ENCODE measurements around the gene FBXO30. TPM values are rescaled to one million over a fixed set of nuclear protein-coding genes. Genes with fewer than 3 reads are reported as not detected.

FBXO30 gene
- 4.0 TPM for total RNA-seq

- Histone ChIP-seq H3K4me1 (ENCODE audit: insufficient read depth, low read length) (peaks cover 22% of the 10 kb centered on the region), H3K27me3 (ENCODE audit: insufficient read depth, low read length) (no peaks in the 10 kb centered on the region), H3K4me3 (ENCODE audit: low read length) (peak within 1 kb of the TSS; percentile 60), H3K9me3 (ENCODE audit: low read depth, low read length) (no peaks in the 10 kb centered on the region)
Measured at GRCh38 chr6:145814501-145815308, at the start of gene FBXO30. FBXO30 (minus strand) TSS chr6:145814795; CDS start chr6:145806405, 8,390 bp downstream.

DNA sequence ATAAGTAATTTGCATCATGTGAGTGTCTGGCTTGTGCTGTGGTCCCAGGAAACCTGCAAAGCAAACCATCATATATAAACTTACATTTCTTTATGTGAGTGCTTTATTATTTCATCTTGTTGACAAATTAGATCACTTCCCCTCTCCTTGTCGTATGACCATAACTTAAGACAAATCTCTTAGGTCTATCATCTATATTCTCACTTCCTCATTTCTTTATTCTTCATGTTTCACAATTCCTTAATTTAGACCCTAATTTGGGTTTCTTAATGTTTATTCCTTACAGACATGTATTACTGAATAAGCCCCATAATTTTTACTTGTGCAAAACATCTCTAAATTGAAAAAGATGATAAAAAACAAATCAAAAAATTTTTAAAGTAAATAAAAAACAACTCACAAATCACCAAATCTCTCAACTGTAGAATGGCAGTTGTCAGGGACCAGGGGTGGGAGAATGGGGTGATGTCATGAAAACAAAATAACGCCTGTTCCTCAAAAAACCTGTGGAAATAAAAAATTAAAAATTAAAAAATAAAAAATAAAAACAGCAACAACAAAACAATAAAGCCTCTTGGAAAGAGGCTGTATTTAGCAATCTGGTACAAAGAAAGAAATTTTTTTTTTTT, 49.5 kb upstream of the FBXO30 start:
- peaks cover 36% of the 10 kb centered on the region for H3K4me1 ChIP-seq (ENCODE audit: insufficient read depth, low read length)
- no peak overlapping the region for H3K4me3 ChIP-seq (ENCODE audit: low read length)
- H3K9me3 ChIP-seq (ENCODE audit: low read depth, low read length): peaks cover 5% of the 10 kb centered on the region
- no peaks in the 10 kb centered on the region for H3K27me3 ChIP-seq (ENCODE audit: insufficient read depth, low read length)

GRCh38 chr6:145863366-145863765, 48.8 kb upstream of the FBXO30 start:
- Histone ChIP-seq H3K4me1 (ENCODE audit: insufficient read depth, low read length) (peaks cover 36% of the 10 kb centered on the region), H3K27me3 (ENCODE audit: insufficient read depth, low read length) (no peaks in the 10 kb centered on the region), H3K9me3 (ENCODE audit: low read depth, low read length) (peaks cover 5% of the 10 kb centered on the region), H3K4me3 (ENCODE audit: low read length) (no peak overlapping the region)

DNA sequence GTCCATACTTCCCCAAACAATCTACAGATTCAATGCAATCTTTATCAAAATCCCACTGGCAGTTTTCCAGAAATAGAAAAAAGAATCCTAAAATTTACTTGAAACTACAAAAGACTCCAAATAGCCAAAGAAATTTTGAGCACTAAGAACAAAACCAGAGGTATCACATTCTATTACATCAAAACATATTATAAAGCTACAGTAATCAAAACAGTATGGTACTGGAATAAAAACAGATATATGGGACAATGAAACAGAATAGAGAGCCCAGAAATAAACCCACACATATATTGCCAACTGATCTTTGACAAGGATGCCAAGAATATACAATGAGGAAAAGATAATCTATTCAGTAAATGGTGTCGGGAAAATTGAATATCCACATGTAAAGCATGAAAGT, 46.0 kb upstream of the FBXO30 start:
- no peak overlapping the region for H3K4me3 ChIP-seq (ENCODE audit: low read length)
- no peaks in the 10 kb centered on the region for H3K27me3 ChIP-seq (ENCODE audit: insufficient read depth, low read length)
- H3K9me3 ChIP-seq (ENCODE audit: low read depth, low read length): peaks cover 5% of the 10 kb centered on the region
- peaks cover 20% of the 10 kb centered on the region for H3K4me1 ChIP-seq (ENCODE audit: insufficient read depth, low read length)

DNA sequence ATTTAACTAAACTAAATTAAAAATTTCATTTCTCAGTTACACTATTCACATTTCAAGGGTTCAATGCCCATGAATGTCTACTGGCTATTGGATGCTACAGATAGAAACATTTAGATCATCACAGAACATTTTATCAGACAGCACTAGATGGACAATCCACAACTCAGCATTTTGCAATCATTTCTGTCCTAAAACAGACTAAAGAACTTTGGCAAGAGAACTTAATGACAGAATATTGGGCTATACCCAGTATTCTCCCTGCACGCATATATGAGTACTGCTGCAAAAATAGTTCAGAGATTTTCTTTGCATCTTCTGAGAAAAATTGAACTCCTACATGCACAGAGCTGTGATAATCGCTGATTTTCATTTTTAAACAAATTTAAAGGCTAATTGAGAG, 36.1 kb upstream of the FBXO30 start:
- Histone ChIP-seq H3K27me3 (ENCODE audit: insufficient read depth, low read length) (no peaks in the 10 kb centered on the region), H3K9me3 (ENCODE audit: low read depth, low read length) (no peaks in the 10 kb centered on the region), H3K4me1 (ENCODE audit: insufficient read depth, low read length) (no peaks in the 10 kb centered on the region), H3K4me3 (ENCODE audit: low read length) (no peak overlapping the region)

DNA sequence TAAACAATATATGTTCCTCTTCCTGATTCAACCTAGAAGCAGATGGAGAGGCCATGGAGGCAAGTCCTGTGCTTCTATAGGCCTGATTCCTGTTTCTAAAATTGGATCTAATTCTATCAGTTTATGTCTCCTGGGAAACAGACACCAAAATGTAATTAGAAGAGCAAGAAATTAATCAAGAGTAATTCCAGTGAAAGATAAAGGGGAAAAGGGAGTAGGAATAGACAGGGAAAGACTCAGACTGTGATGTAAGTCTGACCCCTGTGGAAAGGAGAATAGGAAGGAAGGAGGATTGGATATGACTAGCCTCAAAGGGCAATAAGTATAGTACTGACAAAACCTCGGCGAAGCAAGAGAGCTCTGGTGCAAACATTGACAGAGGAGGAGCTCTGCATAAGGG, 33.9 kb upstream of the FBXO30 start:
- no peak overlapping the region for H3K4me3 ChIP-seq (ENCODE audit: low read length)
- H3K27me3 ChIP-seq (ENCODE audit: insufficient read depth, low read length): no peaks in the 10 kb centered on the region
- no peaks in the 10 kb centered on the region for H3K4me1 ChIP-seq (ENCODE audit: insufficient read depth, low read length)
- H3K9me3 ChIP-seq (ENCODE audit: low read depth, low read length): no peaks in the 10 kb centered on the region

- Histone ChIP-seq H3K4me1 (ENCODE audit: insufficient read depth, low read length) (peaks cover 12% of the 10 kb centered on the region), H3K27me3 (ENCODE audit: insufficient read depth, low read length) (no peaks in the 10 kb centered on the region), H3K9me3 (ENCODE audit: low read depth, low read length) (no peaks in the 10 kb centered on the region), H3K4me3 (ENCODE audit: low read length) (no peak overlapping the region)
Measured at GRCh38 chr6:145845557-145845956, 31.0 kb upstream of the FBXO30 start.

DNA sequence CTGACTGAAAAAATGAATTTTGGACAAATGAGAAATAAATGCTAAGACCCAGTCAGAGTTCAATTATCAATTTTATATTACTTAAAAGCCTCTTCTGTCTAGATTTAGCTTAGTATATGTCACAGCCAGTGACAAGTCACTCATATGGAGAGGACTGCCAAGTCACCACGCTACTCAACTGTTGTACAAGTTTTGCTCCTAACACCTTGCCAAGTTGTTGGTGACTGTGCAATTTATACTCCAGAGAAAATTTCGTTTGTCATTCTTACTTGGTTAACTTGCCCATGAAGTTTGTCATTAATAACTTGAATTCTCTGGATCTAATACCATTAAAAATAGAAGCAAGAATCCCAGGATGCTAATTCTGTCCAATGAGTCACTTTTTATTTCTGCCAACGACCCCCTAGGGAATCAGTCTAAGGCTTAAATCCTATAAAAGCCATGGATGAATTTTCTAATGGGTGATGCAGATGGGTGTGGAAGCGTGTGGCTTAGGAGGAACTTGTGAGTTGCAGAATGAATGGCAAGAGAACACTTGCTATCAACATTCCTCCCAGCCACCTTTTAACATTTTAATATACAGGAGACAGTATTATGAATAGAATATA, 30.4 kb upstream of the FBXO30 start:
- Histone ChIP-seq H3K27me3 (ENCODE audit: insufficient read depth, low read length) (no peaks in the 10 kb centered on the region), H3K4me1 (ENCODE audit: insufficient read depth, low read length) (peaks cover 12% of the 10 kb centered on the region), H3K9me3 (ENCODE audit: low read depth, low read length) (no peaks in the 10 kb centered on the region), H3K4me3 (ENCODE audit: low read length) (no peak overlapping the region)

DNA sequence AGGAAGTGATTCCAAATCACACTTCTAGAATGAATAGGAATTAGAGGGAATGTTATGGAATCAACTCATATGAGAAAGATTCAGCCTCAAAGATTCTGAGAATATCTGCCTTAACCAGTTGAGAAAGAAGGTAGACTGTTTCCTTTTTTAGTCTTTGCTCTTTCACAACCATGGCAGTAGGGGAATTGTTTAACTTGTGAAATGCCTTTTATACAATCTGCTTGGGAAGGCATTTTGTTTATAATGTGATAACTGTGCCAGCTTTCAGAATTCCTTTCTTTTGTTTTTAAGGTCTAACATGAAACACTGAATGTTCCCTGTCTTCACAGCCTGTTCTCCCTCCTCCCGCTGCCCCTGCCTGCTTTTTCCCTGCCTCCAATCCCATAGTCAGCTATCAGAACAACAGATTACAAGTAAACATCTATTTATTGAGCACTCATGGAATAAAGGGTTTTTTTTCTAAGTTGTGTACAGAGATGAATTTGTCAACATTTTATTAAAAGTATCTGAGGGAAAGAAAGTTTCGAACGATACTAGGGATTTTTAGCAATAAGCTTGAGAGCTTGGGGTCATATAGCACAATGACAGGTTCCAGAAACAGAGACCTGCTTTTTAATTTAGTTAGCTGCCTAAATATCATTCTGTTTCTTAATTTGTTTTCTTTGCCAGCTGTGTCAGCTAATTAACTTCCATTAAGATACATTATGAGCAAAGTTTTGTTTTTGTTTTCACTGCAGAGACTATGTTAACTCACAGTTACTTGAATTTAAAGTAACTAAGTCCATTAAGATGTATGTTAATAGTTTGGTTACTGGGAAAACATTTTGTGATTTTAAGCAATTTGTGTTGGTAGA, 28.3 kb upstream of the FBXO30 start:
- Histone ChIP-seq H3K4me3 (ENCODE audit: low read length) (no peak overlapping the region), H3K27me3 (ENCODE audit: insufficient read depth, low read length) (no peaks in the 10 kb centered on the region), H3K4me1 (ENCODE audit: insufficient read depth, low read length) (peaks cover 12% of the 10 kb centered on the region), H3K9me3 (ENCODE audit: low read depth, low read length) (no peaks in the 10 kb centered on the region)

GRCh38 chr6:145841668-145842067, 27.1 kb upstream of the FBXO30 start:
- Histone ChIP-seq H3K9me3 (ENCODE audit: low read depth, low read length) (no peaks in the 10 kb centered on the region), H3K4me3 (ENCODE audit: low read length) (no peak overlapping the region), H3K27me3 (ENCODE audit: insufficient read depth, low read length) (no peaks in the 10 kb centered on the region), H3K4me1 (ENCODE audit: insufficient read depth, low read length) (peaks cover 12% of the 10 kb centered on the region)

DNA sequence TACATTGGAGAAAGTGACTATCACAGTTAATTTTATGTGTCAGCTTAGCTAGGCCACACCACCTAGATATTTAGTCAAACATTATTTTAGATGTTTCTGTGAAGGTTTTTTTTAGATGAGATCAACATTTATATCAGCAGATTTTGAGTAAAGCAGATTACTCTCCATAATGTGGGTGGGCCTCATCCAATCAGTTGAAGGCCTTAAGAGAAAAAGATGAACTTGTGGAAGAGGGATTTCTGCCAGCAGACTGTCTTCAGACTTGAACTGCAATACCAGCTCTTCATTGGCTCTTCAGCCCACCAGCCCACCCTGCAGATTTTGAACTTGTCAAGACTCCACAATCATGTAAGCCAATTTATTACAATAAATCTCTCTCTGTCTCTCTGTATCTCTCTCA, 25.1 kb upstream of the FBXO30 start:
- Histone ChIP-seq H3K27me3 (ENCODE audit: insufficient read depth, low read length) (no peaks in the 10 kb centered on the region), H3K4me1 (ENCODE audit: insufficient read depth, low read length) (peaks cover 12% of the 10 kb centered on the region), H3K4me3 (ENCODE audit: low read length) (no peak overlapping the region), H3K9me3 (ENCODE audit: low read depth, low read length) (no peaks in the 10 kb centered on the region)

DNA sequence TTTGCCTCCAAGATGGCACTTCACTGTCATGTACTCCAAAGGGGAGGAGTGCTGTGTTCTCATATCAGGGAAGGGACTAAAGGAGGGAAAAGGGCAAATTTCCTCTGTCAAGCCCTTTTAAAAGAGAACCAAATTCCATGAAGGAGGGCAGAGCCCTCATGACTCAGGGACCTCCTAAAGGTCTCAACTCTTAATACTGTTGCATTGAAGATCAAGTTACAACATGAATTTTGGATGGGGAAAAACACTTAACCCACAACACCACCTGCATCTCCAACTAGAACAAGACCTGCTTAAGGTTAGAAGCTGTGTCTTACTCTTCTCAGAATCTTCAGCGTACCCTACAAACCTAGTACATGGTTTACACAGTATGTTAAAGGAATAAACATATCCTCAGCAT, 23.7 kb upstream of the FBXO30 start:
- Histone ChIP-seq H3K4me1 (ENCODE audit: insufficient read depth, low read length) (peaks cover 12% of the 10 kb centered on the region), H3K4me3 (ENCODE audit: low read length) (no peak overlapping the region), H3K27me3 (ENCODE audit: insufficient read depth, low read length) (no peaks in the 10 kb centered on the region), H3K9me3 (ENCODE audit: low read depth, low read length) (no peaks in the 10 kb centered on the region)

DNA sequence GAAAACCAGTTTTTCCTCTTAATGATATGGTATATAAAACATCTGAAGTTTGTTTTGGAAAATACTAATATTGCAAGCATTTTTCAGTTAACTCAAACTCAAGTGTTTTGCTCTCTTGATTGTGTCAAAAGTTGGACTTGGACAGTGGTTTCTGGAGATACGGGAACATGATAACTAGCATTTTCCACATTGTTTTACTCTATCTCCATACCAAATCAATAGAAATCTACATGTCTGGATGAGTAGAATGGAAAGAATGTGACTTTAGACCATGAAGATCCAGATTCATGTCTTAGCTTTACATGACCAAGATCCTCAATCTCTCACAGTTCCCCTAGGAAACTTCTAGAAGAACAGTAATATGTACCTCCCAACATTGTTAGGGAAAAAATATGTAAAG, 22.2 kb upstream of the FBXO30 start:
- Histone ChIP-seq H3K4me3 (ENCODE audit: low read length) (no peak overlapping the region), H3K4me1 (ENCODE audit: insufficient read depth, low read length) (no peaks in the 10 kb centered on the region), H3K9me3 (ENCODE audit: low read depth, low read length) (no peaks in the 10 kb centered on the region), H3K27me3 (ENCODE audit: insufficient read depth, low read length) (no peaks in the 10 kb centered on the region)

DNA sequence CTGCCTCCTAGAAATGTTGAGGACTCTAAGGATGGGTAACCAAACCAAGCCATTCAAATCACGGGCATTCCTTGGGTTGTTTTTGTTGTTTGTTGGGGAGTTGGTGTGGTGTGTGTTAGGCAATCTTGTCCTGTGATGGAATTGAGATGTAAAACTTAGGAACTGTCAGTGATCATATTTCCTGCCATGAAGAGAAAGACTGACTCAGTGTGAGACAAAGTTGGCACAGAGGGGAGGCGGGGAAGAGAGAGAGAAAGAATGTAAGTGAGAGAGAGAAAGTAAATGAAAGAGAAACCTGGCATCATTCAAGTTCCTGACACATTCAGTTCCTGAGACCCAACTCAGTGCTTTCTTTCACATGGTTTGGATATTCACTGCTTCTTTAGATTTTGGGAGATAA, 21.6 kb upstream of the FBXO30 start:
- no peaks in the 10 kb centered on the region for H3K9me3 ChIP-seq (ENCODE audit: low read depth, low read length)
- no peak overlapping the region for H3K4me3 ChIP-seq (ENCODE audit: low read length)
- H3K27me3 ChIP-seq (ENCODE audit: insufficient read depth, low read length): no peaks in the 10 kb centered on the region
- no peaks in the 10 kb centered on the region for H3K4me1 ChIP-seq (ENCODE audit: insufficient read depth, low read length)

DNA sequence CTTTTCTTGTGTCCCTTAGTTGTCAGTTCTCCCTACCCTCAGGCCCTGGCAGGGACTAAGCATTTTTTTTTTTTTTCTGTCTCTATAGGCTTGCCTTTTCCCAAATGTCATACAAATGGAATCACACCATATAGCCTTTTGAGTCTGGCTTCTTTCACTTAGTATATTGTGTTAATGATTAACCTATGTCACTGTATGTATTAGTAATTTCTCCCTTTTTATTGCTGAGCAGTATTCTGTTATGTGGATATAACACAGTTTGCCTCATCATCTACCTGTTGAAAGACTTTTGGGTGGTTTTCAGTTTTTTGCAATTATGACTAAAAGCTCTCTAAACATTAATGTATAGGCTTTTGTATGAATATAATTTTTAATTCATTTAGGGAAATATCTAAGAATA, 16.0 kb upstream of the FBXO30 start:
- Histone ChIP-seq H3K9me3 (ENCODE audit: low read depth, low read length) (no peaks in the 10 kb centered on the region), H3K27me3 (ENCODE audit: insufficient read depth, low read length) (no peaks in the 10 kb centered on the region), H3K4me1 (ENCODE audit: insufficient read depth, low read length) (no peaks in the 10 kb centered on the region), H3K4me3 (ENCODE audit: low read length) (no peak overlapping the region)
